K562 (cell line): ENCODE results near the gene USP12. TPM values are rescaled to one million over a fixed set of nuclear protein-coding genes. Genes with fewer than 3 reads are reported as not detected.
A peak's percentile ranks its signal among the peaks of the same experiment; 100 is the strongest.

ENCODE experiments used
- CTBP1 ChIP-seq: fragments of 450-650 bp; IDR thresholded peaks from 2 replicates; pipeline ENCODE4 v1.6.1; 2016; ENCODE audit warnings: borderline replicate concordance
- CXXC5 ChIP-seq: fragments of 250-450 bp; sonication (Bioruptor Pico); IDR thresholded peaks from 2 replicates; pipeline ENCODE4 v1.8.0; 2022; ENCODE audit warnings: inconsistent platforms, mild to moderate bottlenecking, moderate library complexity
- FOS ChIP-seq: IDR thresholded peaks from 3 replicates; pipeline ENCODE4 v1.6.1; 2011; ENCODE audit not compliant: insufficient read length; ENCODE audit errors: extremely low read depth
- KLF13 ChIP-seq: fragments of 450-650 bp; IDR thresholded peaks from 2 replicates; pipeline ENCODE4 v1.6.1; 2016; ENCODE audit warnings: missing genetic modification characterization, low read depth, mild to moderate bottlenecking, missing compliant biosample characterization, moderate library complexity, borderline replicate concordance
- NCOA2 ChIP-seq, 2 experiments: fragments of 450-650 bp; IDR thresholded peaks; 2 replicates each; pipeline ENCODE4 v1.6.1; 2018; ENCODE audit warnings: mild to moderate bottlenecking in 2 of 2, moderate library complexity in 1 of 2; ENCODE audit not compliant: partially characterized antibody in 2 of 2
- NR2C2 ChIP-seq, 2 experiments: fragments of 200-800 bp in 1 of 2; sonication (Bioruptor generic) in 1 of 2; sonication (generic) in 1 of 2; formaldehyde crosslinking in 1 of 2; IDR thresholded peaks; 2 replicates each; pipeline versions ENCODE4 v1.6.1 to v1.8.0; 2016 to 2022; ENCODE audit warnings: mild to moderate bottlenecking in 1 of 2, missing compliant biosample characterization in 1 of 2, missing genetic modification characterization in 1 of 2, missing genetic modification reagents in 1 of 2
- POU5F1 ChIP-seq: fragments of 150-350 bp; IDR thresholded peaks from 2 replicates; pipeline ENCODE4 v1.6.1; 2014; ENCODE audit warnings: borderline replicate concordance, low read length, low read depth, mild to moderate bottlenecking; ENCODE audit not compliant: partially characterized antibody
- SIN3A ChIP-seq, 2 experiments: fragments of 150-350 bp in 1 of 2; IDR thresholded peaks; 2 replicates each; pipeline ENCODE4 v1.6.1; 2011 to 2016; ENCODE audit warnings: borderline replicate concordance in 2 of 2, low read depth in 2 of 2, low read length in 2 of 2, mild to moderate bottlenecking in 2 of 2, moderate library complexity in 2 of 2; ENCODE audit not compliant: control insufficient read depth in 1 of 2
- SIRT6 ChIP-seq: IDR thresholded peaks from one replicate; pipeline ENCODE4 v1.6.1; 2012; ENCODE audit warnings: low read depth, mild to moderate bottlenecking, control low read depth, inconsistent platforms, low read length, moderate library complexity
- SMARCA5 ChIP-seq: fragments of 450-650 bp; IDR thresholded peaks from 2 replicates; pipeline ENCODE4 v1.6.1; 2016
- ZNF274 ChIP-seq: IDR thresholded peaks from 2 replicates; pipeline ENCODE4 v1.6.1; 2011; ENCODE audit warnings: low read depth, mild to moderate bottlenecking, low read length, moderate library complexity, borderline replicate concordance
- ZNF518B ChIP-seq: fragments of 250-450 bp; sonication (Bioruptor Pico); IDR thresholded peaks from 2 replicates; pipeline ENCODE4 v1.5.0; 2021; ENCODE audit warnings: mild to moderate bottlenecking, moderate library complexity
- ZNF551 ChIP-seq: fragments of 250-450 bp; sonication (Bioruptor Pico); IDR thresholded peaks from 2 replicates; pipeline ENCODE4 v1.5.0; 2021; ENCODE audit warnings: mild to moderate bottlenecking, moderate library complexity
- ZNF707 ChIP-seq: fragments of 250-450 bp; sonication (Bioruptor Pico); conservative IDR thresholded peaks from 2 replicates; pipeline ENCODE4 v1.8.0; 2022; ENCODE audit warnings: inconsistent platforms, mild to moderate bottlenecking, moderate library complexity
- polyA plus RNA-seq, 8 experiments: library from polyadenylated mRNA; depleted of rRNA in 4 of 8; stranded (reverse) in 5 of 8; unstranded in 3 of 8; fragments of >200 nt; fragmentation: Nextera tagmentation in 2 of 8; fragmentation: Illumina TruSeq in 1 of 8; extraction: Ambion mirVana in 2 of 8; extraction: Trizol in 1 of 8; gene quantifications; 2 replicates each; pipeline versions ENCODE4 v1.2.1 to v1.2.3, GENCODE V29; 2011 to 2014; ENCODE audit warnings: inconsistent platforms in 1 of 8, missing spikeins in 1 of 8
- total RNA-seq, 7 experiments: library from RNA; depleted of rRNA in 6 of 7; stranded (reverse); fragments of >200 nt in 6 of 7; fragmentation: Illumina TruSeq in 2 of 7; extraction: Trizol in 2 of 7; gene quantifications; 2 replicates each; pipeline versions ENCODE4 v1.2.1 to v1.2.3, GENCODE V29; 2011 to 2021; ENCODE audit warnings: low replicate concordance in 1 of 7
- TF ChIP-seq, protein P1 (sequence below): sonication (generic); formaldehyde crosslinking; IDR thresholded peaks from 2 replicates; pipeline ENCODE4 v1.8.0; 2022; ENCODE audit warnings: mild to moderate bottlenecking, missing genetic modification reagents
- TF ChIP-seq, protein P2 (sequence below): sonication (generic); formaldehyde crosslinking; IDR thresholded peaks from 2 replicates; pipeline ENCODE4 v1.8.1; 2022; ENCODE audit warnings: missing genetic modification reagents
- TF ChIP-seq, protein P3 (sequence below): sonication (generic); IDR thresholded peaks from 2 replicates; pipeline ENCODE4 v1.6.1; 2016

USP12 gene
- total and polyA plus RNA-seq, 9 of the 15 experiments (the other 6 are each of a cell fraction or from before 2014, with no cell fraction given), result 1.8 to 20.5 (median 13.3) TPM

DNA sequence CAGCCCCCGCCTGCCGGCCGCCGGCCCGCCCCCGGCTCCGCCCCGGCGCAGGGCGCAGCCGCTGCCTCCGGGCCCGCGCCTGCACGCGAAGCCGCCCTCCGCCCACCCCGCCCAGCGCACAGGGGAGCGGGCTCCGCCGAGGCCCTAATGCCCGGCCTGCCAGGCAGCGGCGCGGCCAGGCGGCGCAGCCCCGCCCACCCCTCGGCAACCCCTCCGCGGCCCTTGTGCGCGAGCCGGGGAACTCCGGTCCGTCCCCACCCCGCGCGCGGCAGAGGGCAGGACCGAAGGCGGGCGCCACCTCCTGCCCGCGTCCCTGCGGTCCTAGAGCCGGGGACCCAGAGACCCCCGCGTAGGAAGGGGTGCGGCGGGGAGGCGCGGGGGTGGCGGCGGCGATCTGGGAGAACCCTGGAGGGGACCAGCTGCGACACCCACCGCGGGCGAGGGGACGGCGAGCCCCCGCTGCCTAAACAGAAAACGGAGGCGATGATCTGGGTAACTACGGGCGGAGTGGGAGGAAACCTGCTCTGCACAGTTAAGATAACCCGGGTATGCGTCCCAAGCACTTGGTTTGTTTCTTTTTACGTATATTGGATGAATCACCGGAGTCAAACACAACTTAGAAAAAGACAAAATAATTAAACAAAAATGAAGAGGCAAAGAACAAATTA, 350 bp upstream of the USP12 start (continued):
- TF ChIP-seq, protein P1, sequence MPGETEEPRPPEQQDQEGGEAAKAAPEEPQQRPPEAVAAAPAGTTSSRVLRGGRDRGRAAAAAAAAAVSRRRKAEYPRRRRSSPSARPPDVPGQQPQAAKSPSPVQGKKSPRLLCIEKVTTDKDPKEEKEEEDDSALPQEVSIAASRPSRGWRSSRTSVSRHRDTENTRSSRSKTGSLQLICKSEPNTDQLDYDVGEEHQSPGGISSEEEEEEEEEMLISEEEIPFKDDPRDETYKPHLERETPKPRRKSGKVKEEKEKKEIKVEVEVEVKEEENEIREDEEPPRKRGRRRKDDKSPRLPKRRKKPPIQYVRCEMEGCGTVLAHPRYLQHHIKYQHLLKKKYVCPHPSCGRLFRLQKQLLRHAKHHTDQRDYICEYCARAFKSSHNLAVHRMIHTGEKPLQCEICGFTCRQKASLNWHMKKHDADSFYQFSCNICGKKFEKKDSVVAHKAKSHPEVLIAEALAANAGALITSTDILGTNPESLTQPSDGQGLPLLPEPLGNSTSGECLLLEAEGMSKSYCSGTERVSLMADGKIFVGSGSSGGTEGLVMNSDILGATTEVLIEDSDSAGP, result no peak
- peak in 1 of 2 experiments; percentile 38; a peak in 1 of 4 replicates for TF ChIP-seq SIN3A (IDR thresholded peaks at IDR 0.05; ENCODE audit: borderline replicate concordance in 2 of 2, control insufficient read depth in 1 of 2, low read depth in 2 of 2, low read length in 2 of 2)
- peak; percentile 49; the same call in 1 of the 2 replicates for TF ChIP-seq KLF13
- no peak for TF ChIP-seq SMARCA5
- TF ChIP-seq NCOA2 (IDR thresholded peaks at IDR 0.05; ENCODE audit: partially characterized antibody in 2 of 2), result no peak
- TF ChIP-seq ZNF551 (CRISPR knock-in tag), result no peak
- TF ChIP-seq, protein P2, sequence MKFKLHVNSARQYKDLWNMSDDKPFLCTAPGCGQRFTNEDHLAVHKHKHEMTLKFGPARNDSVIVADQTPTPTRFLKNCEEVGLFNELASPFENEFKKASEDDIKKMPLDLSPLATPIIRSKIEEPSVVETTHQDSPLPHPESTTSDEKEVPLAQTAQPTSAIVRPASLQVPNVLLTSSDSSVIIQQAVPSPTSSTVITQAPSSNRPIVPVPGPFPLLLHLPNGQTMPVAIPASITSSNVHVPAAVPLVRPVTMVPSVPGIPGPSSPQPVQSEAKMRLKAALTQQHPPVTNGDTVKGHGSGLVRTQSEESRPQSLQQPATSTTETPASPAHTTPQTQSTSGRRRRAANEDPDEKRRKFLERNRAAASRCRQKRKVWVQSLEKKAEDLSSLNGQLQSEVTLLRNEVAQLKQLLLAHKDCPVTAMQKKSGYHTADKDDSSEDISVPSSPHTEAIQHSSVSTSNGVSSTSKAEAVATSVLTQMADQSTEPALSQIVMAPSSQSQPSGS (CRISPR knock-in tag), result no peak
- TF ChIP-seq ZNF274, result no peak
- TF ChIP-seq ZNF518B (CRISPR knock-in tag), result no peak
- TF ChIP-seq POU5F1, result no peak
- TF ChIP-seq, protein P3, sequence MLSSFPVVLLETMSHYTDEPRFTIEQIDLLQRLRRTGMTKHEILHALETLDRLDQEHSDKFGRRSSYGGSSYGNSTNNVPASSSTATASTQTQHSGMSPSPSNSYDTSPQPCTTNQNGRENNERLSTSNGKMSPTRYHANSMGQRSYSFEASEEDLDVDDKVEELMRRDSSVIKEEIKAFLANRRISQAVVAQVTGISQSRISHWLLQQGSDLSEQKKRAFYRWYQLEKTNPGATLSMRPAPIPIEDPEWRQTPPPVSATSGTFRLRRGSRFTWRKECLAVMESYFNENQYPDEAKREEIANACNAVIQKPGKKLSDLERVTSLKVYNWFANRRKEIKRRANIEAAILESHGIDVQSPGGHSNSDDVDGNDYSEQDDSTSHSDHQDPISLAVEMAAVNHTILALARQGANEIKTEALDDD, result peak; percentile 89
- TF ChIP-seq SIRT6, result no peak
- no peak for TF ChIP-seq ZNF707 (CRISPR knock-in tag)
- peak; percentile 73 for TF ChIP-seq CTBP1
- no peak for TF ChIP-seq NR2C2 (CRISPR knock-in tag; IDR thresholded peaks at IDR 0.05)
- peak; percentile 53; the same call in 1 of the 2 replicates for TF ChIP-seq NR2C2 (tag; IDR thresholded peaks at IDR 0.05)
- no peak for TF ChIP-seq FOS
- TF ChIP-seq CXXC5 (CRISPR knock-in tag), result peak; percentile 69
